ENCODE results near the gene TCERG1L.

TCERG1L gene

GRCh38 chr10:131271195-131271880 is 40.2 kb downstream of the TCERG1L start:
- FAIRE-seq (no peak), DNase-seq (ENCODE audit: insufficient read length, low spot score) (no peak)
- no peak for TF ChIP-seq POLR2A (IDR thresholded peaks at IDR 0.05; ENCODE audit: low read depth, low read length)

- FAIRE-seq (no peak), DNase-seq (ENCODE audit: insufficient read length, low spot score) (no peak)
- no peak for TF ChIP-seq POLR2A (IDR thresholded peaks at IDR 0.05; ENCODE audit: low read depth, low read length)
These were observed 40.9 kb downstream of the TCERG1L start for GRCh38 chr10:131270461-131271190.

- TF ChIP-seq POLR2A (IDR thresholded peaks at IDR 0.05; ENCODE audit: low read depth, low read length) = no peak
- FAIRE-seq = no peak
- DNase-seq (ENCODE audit: insufficient read length, low spot score) = no peak
These were observed 41.6 kb downstream of the TCERG1L start for GRCh38 chr10:131269776-131270460.

GRCh38 chr10:131267814-131268095 is 43.8 kb downstream of the TCERG1L start:
- FAIRE-seq (no peak), DNase-seq (ENCODE audit: insufficient read length, low spot score) (no peak)
- no peak for TF ChIP-seq POLR2A (IDR thresholded peaks at IDR 0.05; ENCODE audit: low read depth, low read length)

GRCh38 chr10:131266936-131267813 is 44.3 kb downstream of the TCERG1L start:
- no peak for TF ChIP-seq POLR2A (IDR thresholded peaks at IDR 0.05; ENCODE audit: low read depth, low read length)
- no peak for FAIRE-seq
- DNase-seq (ENCODE audit: insufficient read length, low spot score) = no peak

- DNase-seq (ENCODE audit: insufficient read length, low spot score) (no peak), FAIRE-seq (no peak)
- no peak for TF ChIP-seq POLR2A (IDR thresholded peaks at IDR 0.05; ENCODE audit: low read depth, low read length)
These were observed 47.3 kb downstream of the TCERG1L start for GRCh38 chr10:131264110-131264788.

GRCh38 chr10:131261890-131262475 is 49.5 kb downstream of the TCERG1L start:
- TF ChIP-seq POLR2A (IDR thresholded peaks at IDR 0.05; ENCODE audit: low read depth, low read length) = no peak
- no peak for FAIRE-seq
- DNase-seq (ENCODE audit: insufficient read length, low spot score) = no peak

- no peak for FAIRE-seq
- no peak for DNase-seq (ENCODE audit: insufficient read length, low spot score)
- TF ChIP-seq POLR2A (IDR thresholded peaks at IDR 0.05; ENCODE audit: low read depth, low read length) = no peak
These were observed 50.9 kb downstream of the TCERG1L start for GRCh38 chr10:131260452-131261211.

- TF ChIP-seq POLR2A (IDR thresholded peaks at IDR 0.05; ENCODE audit: low read depth, low read length) = no peak
These were observed 51.5 kb downstream of the TCERG1L start for GRCh38 chr10:131260031-131260430.

GRCh38 chr10:131259535-131259934 is 52.0 kb downstream of the TCERG1L start:
- no peak for FAIRE-seq

More at GRCh38 chr10:131260031-131260430, 51.5 kb downstream of the TCERG1L start:
- DNase-seq (ENCODE audit: insufficient read length, low spot score) (no peak), FAIRE-seq (no peak)

GRCh38 chr10:131258256-131258655 is 53.3 kb downstream of the TCERG1L start:
- FAIRE-seq (no peak), DNase-seq (ENCODE audit: insufficient read length, low spot score) (no peak)
- no peak for TF ChIP-seq POLR2A (IDR thresholded peaks at IDR 0.05; ENCODE audit: low read depth, low read length)

More at GRCh38 chr10:131259535-131259934, 52.0 kb downstream of the TCERG1L start:
- TF ChIP-seq POLR2A (IDR thresholded peaks at IDR 0.05; ENCODE audit: low read depth, low read length) = no peak
- no peak for DNase-seq (ENCODE audit: insufficient read length, low spot score)

GRCh38 chr10:131257027-131257426 is 54.5 kb downstream of the TCERG1L start:
- TF ChIP-seq POLR2A (IDR thresholded peaks at IDR 0.05; ENCODE audit: low read depth, low read length) = no peak
- DNase-seq (ENCODE audit: insufficient read length, low spot score) = no peak
- FAIRE-seq = no peak
